Mesothelial cell of epicardium (in vitro differentiated cells): ENCODE data around the gene IRF2. TPM values are rescaled to one million over a fixed set of nuclear protein-coding genes. Genes with fewer than 3 reads are reported as not detected.
"Not testable (repeated sequence)": the region's sequence is repeated elsewhere in the genome, so short reads cannot be mapped to it uniquely, and the experiment has no call there.

Experiments used
- DNase-seq, 2 experiments: peaks; one replicate each; pipeline ENCODE4 v3.0.0; 2021; ENCODE audit warnings: low spot score in 2 of 2; ENCODE audit not compliant: unreplicated experiment in 2 of 2
- H3K27ac Mint-ChIP-seq: 2 replicates; pipeline ENCODE4 v1.8.0; 2021; ENCODE audit warnings: mixed read lengths
- H3K27me3 Mint-ChIP-seq: 2 replicates; pipeline ENCODE4 v1.8.0; 2021; ENCODE audit warnings: low read depth, mixed read lengths
- H3K36me3 Mint-ChIP-seq: 2 replicates; pipeline ENCODE4 v1.8.0; 2021; ENCODE audit warnings: mixed read lengths
- H3K4me1 Mint-ChIP-seq: 2 replicates; pipeline ENCODE4 v1.8.0; 2021; ENCODE audit warnings: mixed read lengths
- H3K4me3 Mint-ChIP-seq: 2 replicates; pipeline ENCODE4 v1.8.0; 2021; ENCODE audit warnings: mild to moderate bottlenecking, moderate library complexity, mixed read lengths
- H3K9me3 Mint-ChIP-seq: 2 replicates; pipeline ENCODE4 v1.8.0; 2021; ENCODE audit warnings: mixed read lengths
- total RNA-seq: library from RNA; stranded (reverse); gene quantifications from 3 replicates; pipeline ENCODE4 v1.2.1, GENCODE V29; 2021
- TF ChIP-seq, protein P1 (sequence below): fragments of 200-600 bp; sonication (generic); IDR thresholded peaks from one replicate; pipeline ENCODE4 v1.5.0; 2021; ENCODE audit warnings: antibody characterized with exemption; ENCODE audit not compliant: unreplicated experiment

IRF2 gene
- total RNA-seq, 1 donor from 2014 or later: 15.8 TPM

DNA sequence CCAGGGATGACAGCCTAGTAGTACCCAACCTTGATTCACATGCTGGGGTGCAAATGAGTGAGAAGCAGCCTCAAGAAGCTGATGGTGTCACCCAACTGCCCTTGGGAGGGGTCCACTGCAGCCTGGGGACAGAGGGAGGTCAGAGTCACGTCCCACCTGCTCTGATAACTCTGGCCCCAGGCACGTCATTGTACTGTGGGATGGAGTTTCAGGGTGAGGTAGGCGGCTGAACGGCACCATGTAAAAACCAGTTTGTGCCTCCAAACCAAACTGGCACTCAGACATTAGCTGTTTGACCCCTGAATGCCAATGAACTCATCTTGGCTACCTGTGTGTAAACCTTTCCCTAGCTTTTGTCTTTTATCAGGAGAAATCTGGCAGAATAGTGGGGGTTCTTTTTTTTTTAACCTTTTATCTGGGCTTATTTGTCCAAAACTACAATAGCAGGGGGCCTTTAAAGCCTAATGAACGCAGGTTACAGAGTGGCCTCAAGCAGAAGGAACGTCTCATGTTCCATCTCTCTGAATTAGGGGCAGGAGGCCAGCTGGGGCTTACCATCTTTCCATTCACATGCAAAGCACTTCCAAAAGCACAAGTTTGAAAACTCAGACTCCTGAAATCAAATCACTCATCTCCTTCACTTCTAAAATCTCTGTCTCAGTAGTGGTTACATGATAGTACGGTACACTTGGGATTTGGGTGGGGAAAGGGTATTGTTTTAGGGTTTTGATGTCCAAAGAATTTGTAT, 89.4 kb downstream of the IRF2 start:
- DNase-seq: no peak
- TF ChIP-seq, protein P1, sequence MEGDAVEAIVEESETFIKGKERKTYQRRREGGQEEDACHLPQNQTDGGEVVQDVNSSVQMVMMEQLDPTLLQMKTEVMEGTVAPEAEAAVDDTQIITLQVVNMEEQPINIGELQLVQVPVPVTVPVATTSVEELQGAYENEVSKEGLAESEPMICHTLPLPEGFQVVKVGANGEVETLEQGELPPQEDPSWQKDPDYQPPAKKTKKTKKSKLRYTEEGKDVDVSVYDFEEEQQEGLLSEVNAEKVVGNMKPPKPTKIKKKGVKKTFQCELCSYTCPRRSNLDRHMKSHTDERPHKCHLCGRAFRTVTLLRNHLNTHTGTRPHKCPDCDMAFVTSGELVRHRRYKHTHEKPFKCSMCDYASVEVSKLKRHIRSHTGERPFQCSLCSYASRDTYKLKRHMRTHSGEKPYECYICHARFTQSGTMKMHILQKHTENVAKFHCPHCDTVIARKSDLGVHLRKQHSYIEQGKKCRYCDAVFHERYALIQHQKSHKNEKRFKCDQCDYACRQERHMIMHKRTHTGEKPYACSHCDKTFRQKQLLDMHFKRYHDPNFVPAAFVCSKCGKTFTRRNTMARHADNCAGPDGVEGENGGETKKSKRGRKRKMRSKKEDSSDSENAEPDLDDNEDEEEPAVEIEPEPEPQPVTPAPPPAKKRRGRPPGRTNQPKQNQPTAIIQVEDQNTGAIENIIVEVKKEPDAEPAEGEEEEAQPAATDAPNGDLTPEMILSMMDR: no peak
- H3K27ac Mint-ChIP-seq: peak overlapping the region; percentile 74
- no peak overlapping the region for H3K4me3 Mint-ChIP-seq
- peaks cover 37% of the 10 kb centered on the region for H3K4me1 Mint-ChIP-seq
- H3K36me3 Mint-ChIP-seq: peaks cover 19% of the 10 kb centered on the region
- no peaks in the 10 kb centered on the region for H3K9me3 Mint-ChIP-seq
- no peaks in the 10 kb centered on the region for H3K27me3 Mint-ChIP-seq

GRCh38 chr4:184384056-184384809, 90.1 kb downstream of the IRF2 start:
- peak overlapping the region; percentile 25 for H3K4me3 Mint-ChIP-seq
- no peak for DNase-seq
- peaks cover 37% of the 10 kb centered on the region for H3K4me1 Mint-ChIP-seq
- TF ChIP-seq, protein P1: no peak
- H3K9me3 Mint-ChIP-seq: no peaks in the 10 kb centered on the region
- H3K27ac Mint-ChIP-seq: peak overlapping the region; percentile 74
- H3K27me3 Mint-ChIP-seq: no peaks in the 10 kb centered on the region
- peaks cover 17% of the 10 kb centered on the region for H3K36me3 Mint-ChIP-seq

DNA sequence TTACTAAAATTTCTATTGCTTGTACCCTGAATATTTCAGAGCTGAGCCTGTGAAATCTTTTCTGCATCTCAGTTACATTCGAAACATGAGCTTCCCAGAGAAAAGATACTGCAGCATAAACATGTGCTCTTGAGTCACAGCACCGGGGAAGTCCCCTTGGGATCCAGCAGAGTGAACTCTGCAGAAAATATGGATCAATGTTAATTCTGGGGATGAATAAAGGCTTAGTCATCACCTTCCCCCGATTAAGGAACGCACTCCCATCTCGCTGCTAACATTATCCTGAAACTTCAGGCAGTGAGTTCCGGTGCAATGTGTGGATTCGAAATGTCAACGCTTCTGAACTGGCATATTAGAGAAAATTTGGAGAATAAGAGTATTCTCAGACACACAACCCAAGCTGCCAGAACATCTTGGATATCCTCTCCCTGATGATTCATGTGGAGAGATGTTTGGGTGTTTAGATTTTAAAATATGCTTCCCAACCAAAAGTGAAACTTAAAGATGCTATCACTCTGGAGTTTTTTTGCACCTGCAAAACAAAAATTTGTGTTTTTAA, 90.8 kb downstream of the IRF2 start:
- TF ChIP-seq, protein P1: no peak
- H3K9me3 Mint-ChIP-seq: no peaks in the 10 kb centered on the region
- DNase-seq: no peak
- H3K4me3 Mint-ChIP-seq: peak overlapping the region; percentile 25
- peaks cover 12% of the 10 kb centered on the region for H3K36me3 Mint-ChIP-seq
- H3K4me1 Mint-ChIP-seq: peaks cover 37% of the 10 kb centered on the region
- peak overlapping the region; percentile 74 for H3K27ac Mint-ChIP-seq
- no peaks in the 10 kb centered on the region for H3K27me3 Mint-ChIP-seq

DNA sequence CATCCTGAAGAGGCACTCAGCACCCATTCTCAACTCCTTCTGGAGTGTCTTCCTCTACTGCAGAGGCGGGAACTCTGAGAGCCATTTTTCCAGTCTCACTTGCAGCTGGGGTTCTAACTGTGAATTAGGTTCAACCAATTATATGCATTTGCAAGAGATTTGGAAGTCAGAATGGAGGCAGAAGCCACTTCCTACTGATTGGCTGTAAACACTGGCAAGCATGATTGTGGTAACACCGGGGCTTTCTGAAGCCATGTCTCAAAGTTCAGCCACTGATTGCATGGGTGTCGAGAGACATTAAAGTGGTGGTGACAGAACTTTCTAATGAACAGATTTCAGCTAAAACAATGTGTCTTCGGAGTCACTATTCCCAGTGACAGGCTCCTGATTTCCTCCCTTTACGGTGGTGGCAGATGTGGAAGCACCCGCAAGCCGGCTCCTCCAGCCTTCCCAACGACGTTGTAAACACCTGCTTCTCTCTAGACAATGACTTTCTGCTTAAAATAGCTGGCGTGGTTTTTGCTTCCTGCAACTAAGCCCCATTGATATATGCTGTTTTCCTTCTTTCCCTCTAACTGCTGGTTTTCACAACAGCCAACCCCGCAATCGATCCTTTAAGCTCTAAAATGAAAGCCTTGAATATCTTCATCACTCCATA, 92.0 kb downstream of the IRF2 start:
- DNase-seq: no peak
- Mint-ChIP-seq H3K4me3 (no peak overlapping the region), H3K9me3 (peaks cover 5% of the 10 kb centered on the region), H3K36me3 (peaks cover 8% of the 10 kb centered on the region), H3K27me3 (no peaks in the 10 kb centered on the region), H3K4me1 (peaks cover 37% of the 10 kb centered on the region), H3K27ac (peak overlapping the region; percentile 55)
- TF ChIP-seq, protein P1: no peak

DNA sequence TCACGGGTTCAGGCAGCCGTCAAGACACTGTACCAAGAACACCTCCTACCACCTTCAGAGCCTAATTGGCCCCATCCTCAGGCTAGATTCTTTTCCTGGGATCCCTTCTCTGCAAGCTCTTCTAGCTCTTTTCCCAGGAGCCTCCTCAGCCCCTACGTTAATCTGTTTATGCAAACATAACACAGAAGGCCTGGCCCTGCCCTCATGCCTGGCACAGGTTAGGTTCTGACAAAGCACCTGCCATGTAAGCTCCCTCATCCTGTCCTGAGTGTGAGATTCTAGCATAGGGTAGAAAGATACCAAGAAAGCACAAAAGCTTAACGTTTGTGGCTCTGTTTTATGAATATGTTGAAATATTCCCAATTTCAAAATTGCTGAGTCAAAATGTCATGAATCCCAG, 93.6 kb downstream of the IRF2 start:
- H3K36me3 Mint-ChIP-seq: peaks cover 6% of the 10 kb centered on the region
- DNase-seq: no peak
- no peak overlapping the region for H3K4me3 Mint-ChIP-seq
- no peaks in the 10 kb centered on the region for H3K27me3 Mint-ChIP-seq
- H3K9me3 Mint-ChIP-seq: peaks cover 15% of the 10 kb centered on the region
- H3K4me1 Mint-ChIP-seq: peaks cover 40% of the 10 kb centered on the region
- H3K27ac Mint-ChIP-seq: no peak overlapping the region
- TF ChIP-seq, protein P1: no peak

GRCh38 chr4:184380214-184380613, 94.1 kb downstream of the IRF2 start:
- not testable (repeated sequence) for H3K36me3 Mint-ChIP-seq

More at GRCh38 chr4:184380214-184380613, 94.1 kb downstream of the IRF2 start:
- H3K27ac Mint-ChIP-seq, H3K4me3 Mint-ChIP-seq, H3K27me3 Mint-ChIP-seq, DNase-seq: not testable (repeated sequence)
- Mint-ChIP-seq H3K9me3 (peaks cover 15% of the 10 kb centered on the region), H3K4me1 (peaks cover 37% of the 10 kb centered on the region)
